Left lobe of liver (tissue), 2 donors: ENCODE data around the gene CPNE2. TPM values are rescaled to one million over a fixed set of nuclear protein-coding genes. Genes with fewer than 3 reads are reported as not detected.
"Not testable (repeated sequence)": the region's sequence is repeated elsewhere in the genome, so short reads cannot be mapped to it uniquely, and the experiment has no call there.

Experiments
- ATAC-seq: fragments of 200-7000 bp; cut with Tn5 transposase; one replicate; pipeline ENCODE4 v1.9.1; 2020; ENCODE audit warnings: mild to moderate bottlenecking, moderate library complexity
- DNase-seq: peaks from one replicate; pipeline ENCODE4 v3.0.0-alpha.2; 2020; ENCODE audit warnings: low spot score
- total RNA-seq: library from RNA; stranded (reverse); gene quantifications from one replicate; pipeline ENCODE4 v1.2.1, GENCODE V29; 2021
- donor health status: DM: no; HTN: no; CAD: no; lungs with moderate emphysema.
- donor health status: DM: no; HTN: yes; CAD: no.

CPNE2 gene
- total RNA-seq, 1 donor from 2014 or later, result 7.3 TPM

GRCh38 chr16:57096793-57097192 is 4.4 kb downstream of the CPNE2 start:
- no peak for ATAC-seq
- DNase-seq, result no peak

- no peak for DNase-seq
- no peak for ATAC-seq
Observed at GRCh38 chr16:57098188-57098841, 5.9 kb downstream of the CPNE2 start.

- not testable (repeated sequence) for ATAC-seq, DNase-seq
Observed at GRCh38 chr16:57099965-57100364, 7.6 kb downstream of the CPNE2 start.

GRCh38 chr16:57100445-57100844 is 8.1 kb downstream of the CPNE2 start:
- no peak for ATAC-seq
- DNase-seq, result no peak

- no peak for ATAC-seq
- DNase-seq, result no peak
Observed at GRCh38 chr16:57102888-57103851, 10.8 kb downstream of the CPNE2 start.

- ATAC-seq, result no peak
Observed at GRCh38 chr16:57104706-57105105, 12.3 kb downstream of the CPNE2 start.

GRCh38 chr16:57105184-57105583 is 12.8 kb downstream of the CPNE2 start:
- ATAC-seq (no peak), DNase-seq (no peak)

More at GRCh38 chr16:57104706-57105105, 12.3 kb downstream of the CPNE2 start:
- DNase-seq, result no peak

- DNase-seq (no peak), ATAC-seq (peak; percentile 29)
Observed at GRCh38 chr16:57106767-57107166, 14.4 kb downstream of the CPNE2 start.

GRCh38 chr16:57107321-57107922 is 15.0 kb downstream of the CPNE2 start:
- ATAC-seq (peak; percentile 29), DNase-seq (no peak)

GRCh38 chr16:57108432-57108831 is 16.0 kb downstream of the CPNE2 start:
- DNase-seq (no peak), ATAC-seq (no peak)

GRCh38 chr16:57109259-57110105 is 17.1 kb downstream of the CPNE2 start:
- ATAC-seq, DNase-seq: not testable (repeated sequence)

GRCh38 chr16:57110937-57111336 is 18.6 kb downstream of the CPNE2 start:
- no peak for DNase-seq
- no peak for ATAC-seq

GRCh38 chr16:57111420-57111819 is 19.0 kb downstream of the CPNE2 start:
- DNase-seq (no peak), ATAC-seq (no peak)

GRCh38 chr16:57112403-57113041 is 20.1 kb downstream of the CPNE2 start:
- DNase-seq (no peak), ATAC-seq (no peak)

- ATAC-seq, result no peak
- DNase-seq, result no peak
Observed at GRCh38 chr16:57113042-57113453, 20.7 kb downstream of the CPNE2 start.

GRCh38 chr16:57113664-57114063 is 21.3 kb downstream of the CPNE2 start:
- no peak for DNase-seq
- no peak for ATAC-seq

GRCh38 chr16:57115168-57115513 is 22.8 kb downstream of the CPNE2 start:
- DNase-seq (no peak), ATAC-seq (no peak)

- peak; percentile 67 for DNase-seq
- ATAC-seq, result peak; percentile 80
Observed at GRCh38 chr16:57115514-57116182, 23.3 kb downstream of the CPNE2 start.

GRCh38 chr16:57118461-57119084 is 26.2 kb downstream of the CPNE2 start:
- ATAC-seq (no peak), DNase-seq (no peak)
